GM21528 (cell line): Measurements from ENCODE around the gene BEST1.
"Not testable (repeated sequence)": the region's sequence is repeated elsewhere in the genome, so short reads cannot be mapped to it uniquely, and the experiment has no call there.

Experiments
- ATAC-seq: cut with Tn5 transposase; IDR thresholded peaks from one replicate; pipeline ENCODE4 v1.9.1; 2021; ENCODE audit warnings: mild to moderate bottlenecking, moderate library complexity; ENCODE audit not compliant: unreplicated experiment, low FRiP score

BEST1 gene

DNA sequence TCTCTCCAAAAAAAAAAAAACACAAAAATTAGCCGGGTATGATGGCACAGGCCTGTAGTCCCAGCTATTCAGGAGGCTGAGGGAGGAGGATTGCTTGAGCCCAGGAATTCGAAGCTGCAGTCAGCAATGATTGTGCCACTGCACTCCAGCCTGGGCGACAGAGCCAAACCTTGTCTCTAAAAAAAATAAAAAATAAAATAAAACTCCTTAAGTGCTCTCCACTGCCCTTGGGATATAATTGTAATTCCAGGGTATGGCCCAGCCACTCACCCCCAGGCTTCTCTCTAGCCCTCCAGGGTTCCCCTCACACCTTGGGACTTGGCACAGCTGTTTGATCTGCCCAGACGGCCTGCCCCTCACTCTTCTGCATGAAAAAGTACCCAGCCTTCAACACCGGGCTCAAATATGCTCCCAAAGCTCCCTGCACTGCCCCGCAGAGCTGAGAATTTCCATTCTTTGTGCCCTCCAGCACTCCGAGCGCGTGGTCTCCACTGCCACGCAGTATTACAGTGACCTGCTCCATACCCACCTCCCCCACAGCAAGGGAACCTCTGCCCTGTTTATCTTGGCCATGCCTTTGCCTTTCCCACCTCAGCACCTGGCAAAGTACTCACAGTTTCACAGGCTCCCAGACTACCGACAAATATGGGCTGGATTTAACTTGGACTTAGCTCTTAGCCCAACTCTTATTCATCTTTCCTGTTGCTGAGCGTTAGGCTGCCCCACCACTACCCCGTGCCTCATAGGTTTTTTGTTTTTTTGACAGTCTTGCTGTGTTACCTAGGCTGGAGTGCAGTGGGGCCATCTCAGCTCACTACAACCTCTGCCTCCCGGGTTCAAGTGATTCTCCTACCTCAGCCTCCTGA is 24.8 kb downstream of the BEST1 start:
- no peak for ATAC-seq

DNA sequence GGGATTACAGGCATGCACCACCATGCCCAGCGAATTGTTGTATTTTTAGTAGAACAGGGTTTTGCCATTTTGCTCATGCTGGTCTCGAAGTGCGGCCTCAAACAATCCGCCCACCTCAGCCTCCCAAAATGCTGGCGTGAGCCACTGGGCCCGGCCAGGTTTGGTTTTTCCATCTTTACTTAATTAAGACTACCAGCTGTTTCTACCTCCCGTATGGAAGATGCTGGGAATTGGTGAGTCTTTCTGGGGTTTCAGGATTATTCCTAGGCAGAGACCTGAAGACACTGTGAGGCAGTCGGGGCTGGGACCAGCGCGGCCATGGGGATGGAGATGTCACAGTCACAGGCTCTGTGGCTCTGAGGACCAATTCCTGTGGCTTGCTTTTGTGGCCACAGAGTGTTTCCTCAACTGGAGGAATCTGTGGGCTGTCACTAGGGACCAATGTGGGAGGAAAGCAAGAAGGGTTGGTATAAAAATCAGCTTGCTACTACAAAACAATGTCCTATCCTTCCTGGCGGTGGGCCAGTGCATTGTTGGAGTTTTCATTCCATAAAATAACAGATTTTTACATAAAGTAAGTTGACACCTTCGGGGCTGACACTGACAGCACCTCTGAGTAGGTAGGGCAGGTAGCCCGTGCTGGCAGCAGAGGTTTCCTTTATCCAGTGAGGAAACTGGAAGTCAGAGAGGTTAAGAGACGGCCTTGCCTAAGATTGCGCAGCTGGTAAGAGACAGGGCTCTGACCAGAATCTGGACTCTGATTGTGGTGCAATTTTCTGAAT is 25.7 kb downstream of the BEST1 start:
- no peak for ATAC-seq

DNA sequence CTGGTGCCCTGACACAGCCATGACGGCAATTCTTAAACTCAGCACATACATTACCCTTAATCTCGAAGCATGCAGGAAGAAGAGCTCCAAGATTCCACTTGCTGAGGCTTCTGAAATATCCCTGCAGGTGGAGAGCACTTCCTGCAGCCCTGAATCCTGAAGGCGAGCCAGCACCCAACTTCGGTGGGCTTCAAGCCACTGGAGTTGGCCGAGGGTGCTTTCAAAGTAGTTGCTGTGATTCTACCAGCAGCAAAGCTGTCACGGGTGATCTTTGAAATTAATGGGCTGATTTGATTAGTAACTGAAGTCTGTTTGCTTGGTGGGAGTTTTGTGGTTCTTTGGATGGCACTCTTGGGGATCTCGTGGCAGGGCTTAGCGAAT is 26.3 kb downstream of the BEST1 start:
- ATAC-seq = no peak

DNA sequence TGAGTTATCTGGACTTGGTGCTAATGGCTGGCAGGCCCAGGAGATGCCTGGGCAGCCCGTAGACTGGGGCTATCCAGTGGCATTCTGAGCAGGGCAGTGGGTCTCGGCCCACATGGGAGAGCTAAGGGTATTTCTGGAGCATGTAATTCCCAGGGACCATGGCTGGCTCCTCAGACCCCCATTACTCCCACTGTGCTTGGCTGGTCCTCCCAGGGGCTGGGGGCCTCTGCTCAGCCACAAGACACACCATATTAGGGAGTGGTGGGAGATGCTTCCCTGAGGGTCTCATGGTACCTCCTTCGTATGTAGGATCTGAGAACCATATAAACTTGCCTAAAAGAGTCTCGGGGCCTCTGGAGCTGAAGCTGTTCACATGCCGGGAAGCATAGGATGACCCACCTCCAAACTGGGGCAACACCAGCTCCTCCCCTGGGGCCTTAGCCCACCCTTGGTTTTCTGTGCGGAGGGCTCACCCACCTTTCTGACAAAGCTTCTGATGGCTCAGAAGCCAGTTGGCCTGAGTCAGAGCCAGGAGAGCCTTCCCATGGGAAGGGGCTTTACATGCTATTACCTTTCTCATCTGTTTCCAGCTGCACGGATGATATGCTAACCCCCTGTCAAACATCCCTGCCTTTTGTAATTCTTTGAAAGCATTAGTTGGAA is 26.8 kb downstream of the BEST1 start:
- no peak for ATAC-seq

DNA sequence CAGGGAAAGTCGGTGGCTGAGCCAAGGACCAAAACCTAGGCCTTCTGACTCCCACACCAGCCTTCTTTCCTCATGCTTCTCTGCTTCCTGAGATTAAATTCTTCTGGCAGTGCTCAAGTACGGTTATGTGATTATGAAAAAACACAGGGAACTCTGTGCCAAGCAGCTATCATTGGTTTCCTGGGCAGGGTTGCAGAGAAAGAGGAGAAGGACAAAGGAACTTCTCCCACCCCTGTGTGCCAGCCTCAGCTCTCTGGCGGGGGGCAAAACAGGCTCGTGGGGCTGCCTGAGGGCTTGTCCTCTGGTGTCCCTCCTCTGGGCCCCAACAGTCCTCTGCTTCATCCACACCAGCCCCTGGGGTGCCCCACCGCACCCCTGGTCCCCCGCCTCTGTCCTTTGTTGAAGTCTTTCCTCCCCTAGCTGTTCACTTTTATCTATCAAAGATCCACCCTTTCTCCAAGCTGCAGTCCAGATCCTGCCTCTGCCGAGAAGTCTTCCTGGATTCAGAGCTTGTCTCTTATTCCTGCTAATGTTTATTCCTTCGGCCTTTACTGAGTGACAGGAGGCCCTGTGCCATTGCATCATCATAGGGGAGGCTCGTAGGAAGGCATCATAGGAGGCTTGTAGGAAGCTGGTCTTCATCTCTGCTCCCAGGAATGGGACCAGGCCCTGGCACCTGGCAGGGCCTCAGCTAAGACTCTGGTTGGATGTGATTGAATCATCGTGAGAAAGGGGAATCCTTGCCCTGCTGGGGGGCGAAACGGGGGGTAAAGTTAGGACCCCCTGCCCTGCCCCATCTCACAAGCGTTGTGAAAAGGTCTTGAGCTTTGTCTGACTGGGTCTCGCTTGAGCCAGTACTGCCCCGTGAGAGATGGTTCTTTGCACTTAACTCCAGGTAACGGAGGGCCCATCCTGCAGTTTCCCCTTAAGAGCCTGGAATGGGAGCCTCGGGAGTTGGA is 28.8 kb downstream of the BEST1 start:
- no peak for ATAC-seq

DNA sequence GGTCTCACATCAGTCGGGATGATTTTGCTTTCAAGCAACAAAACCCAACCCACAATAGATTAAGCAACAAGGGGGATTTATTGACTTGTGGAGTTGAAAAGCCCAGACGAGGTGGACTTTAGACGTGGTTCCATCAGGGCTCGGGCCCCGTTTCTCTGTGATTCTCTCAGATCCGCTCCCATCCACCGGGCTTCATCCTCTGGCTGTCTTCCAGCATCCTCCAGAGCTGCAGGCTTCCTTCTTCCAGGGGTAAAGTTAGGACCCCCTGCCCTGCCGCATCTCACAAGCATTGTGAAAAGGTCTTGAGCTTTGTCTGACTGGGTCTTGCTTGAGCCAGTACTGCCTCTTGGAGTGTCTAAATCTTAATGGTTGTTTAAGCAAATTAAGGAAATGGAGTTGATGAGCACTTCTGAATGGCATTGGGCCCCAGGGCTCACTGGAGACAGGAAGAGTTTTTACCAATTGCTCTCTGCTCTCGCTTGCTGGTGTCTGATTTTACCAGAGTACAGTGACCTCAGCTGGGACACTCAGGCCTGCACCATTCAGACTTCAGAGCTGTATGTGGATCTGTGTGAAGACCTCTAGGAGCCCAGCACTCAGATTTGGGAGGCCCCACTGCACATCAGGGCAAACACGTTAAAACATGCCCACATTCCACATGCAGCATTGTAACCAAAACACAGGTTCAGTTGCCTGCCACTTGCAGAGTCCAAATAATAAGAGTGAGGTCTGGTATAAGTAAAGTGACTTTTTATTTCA is 30.8 kb downstream of the BEST1 start:
- no peak for ATAC-seq

DNA sequence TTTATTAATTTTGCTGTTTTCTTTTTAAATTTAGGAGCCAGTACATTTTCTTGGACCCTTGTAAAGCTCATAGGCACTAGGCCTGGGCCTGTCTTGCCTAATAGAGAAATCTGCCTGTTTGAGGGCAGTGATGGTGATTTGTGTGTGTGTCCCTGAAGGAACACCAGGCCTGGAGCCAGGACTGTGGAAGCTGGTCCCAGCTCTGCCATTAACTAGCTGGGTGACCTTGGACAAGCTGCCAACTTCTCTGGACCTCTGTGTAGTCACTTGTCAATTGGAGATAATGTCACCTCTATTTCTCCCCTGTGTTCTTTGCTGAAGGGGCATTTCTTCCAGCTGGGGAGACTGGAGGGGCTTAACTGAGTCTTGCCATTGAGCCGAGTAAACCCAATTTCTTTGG is 33.3 kb downstream of the BEST1 start:
- no peak for ATAC-seq

DNA sequence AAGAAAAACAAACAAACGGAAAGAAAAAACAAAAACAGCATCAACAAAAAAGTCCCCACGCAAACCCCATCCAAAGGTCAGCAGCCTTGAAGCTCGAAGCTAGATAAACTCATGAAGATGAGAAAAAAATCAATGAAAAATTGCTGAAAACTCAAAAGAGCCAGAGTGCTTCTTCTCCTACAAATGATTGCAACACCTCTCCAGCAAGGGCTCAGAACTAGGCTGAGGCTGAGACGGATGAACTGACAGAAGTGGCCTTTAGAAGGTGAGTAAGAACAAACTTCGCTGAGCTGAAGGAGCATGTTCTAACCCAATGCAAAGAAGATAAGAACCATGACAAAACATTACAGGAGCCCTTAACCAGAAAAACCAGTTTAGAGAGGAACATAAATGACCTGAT is 35.7 kb downstream of the BEST1 start:
- no peak for ATAC-seq

DNA sequence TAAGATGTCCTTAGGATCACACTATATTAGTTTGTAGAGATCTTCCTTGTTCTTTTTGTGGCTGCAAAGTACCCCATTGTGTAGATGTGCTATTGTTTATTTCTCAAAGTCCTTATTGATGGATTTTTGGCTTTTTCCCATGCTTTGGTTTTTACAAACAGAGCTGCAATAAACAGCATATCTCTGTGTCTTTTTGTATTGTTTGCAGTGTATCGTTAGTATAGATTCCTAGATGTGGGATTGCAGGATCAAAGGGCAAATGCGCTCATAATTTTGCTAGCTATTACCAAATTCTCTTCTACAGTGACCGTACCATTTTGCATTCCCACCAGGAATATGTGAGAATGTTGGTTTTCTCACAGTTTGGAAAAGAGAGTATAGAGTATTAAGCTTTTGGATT is 44.8 kb downstream of the BEST1 start:
- no peak for ATAC-seq

DNA sequence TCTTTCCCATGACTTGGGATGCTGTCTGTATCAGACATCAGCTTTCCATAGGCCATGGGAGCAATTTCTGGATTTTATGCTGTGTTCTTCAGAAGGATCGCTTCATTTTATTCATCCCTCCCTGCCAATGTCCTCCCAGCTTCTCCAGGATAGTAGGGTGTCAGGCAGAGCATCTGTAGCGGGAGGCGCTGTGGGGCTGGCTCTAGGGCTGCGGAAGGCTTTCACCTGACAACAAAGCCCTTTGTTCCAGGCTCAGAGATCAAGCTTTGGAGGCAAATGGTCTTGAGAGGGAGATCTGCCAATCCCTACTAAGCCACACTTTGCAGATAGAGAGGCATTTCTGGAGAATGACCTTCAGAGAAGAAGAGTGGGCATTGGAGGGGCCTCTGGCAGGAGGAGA is 46.8 kb downstream of the BEST1 start:
- ATAC-seq = no peak

DNA sequence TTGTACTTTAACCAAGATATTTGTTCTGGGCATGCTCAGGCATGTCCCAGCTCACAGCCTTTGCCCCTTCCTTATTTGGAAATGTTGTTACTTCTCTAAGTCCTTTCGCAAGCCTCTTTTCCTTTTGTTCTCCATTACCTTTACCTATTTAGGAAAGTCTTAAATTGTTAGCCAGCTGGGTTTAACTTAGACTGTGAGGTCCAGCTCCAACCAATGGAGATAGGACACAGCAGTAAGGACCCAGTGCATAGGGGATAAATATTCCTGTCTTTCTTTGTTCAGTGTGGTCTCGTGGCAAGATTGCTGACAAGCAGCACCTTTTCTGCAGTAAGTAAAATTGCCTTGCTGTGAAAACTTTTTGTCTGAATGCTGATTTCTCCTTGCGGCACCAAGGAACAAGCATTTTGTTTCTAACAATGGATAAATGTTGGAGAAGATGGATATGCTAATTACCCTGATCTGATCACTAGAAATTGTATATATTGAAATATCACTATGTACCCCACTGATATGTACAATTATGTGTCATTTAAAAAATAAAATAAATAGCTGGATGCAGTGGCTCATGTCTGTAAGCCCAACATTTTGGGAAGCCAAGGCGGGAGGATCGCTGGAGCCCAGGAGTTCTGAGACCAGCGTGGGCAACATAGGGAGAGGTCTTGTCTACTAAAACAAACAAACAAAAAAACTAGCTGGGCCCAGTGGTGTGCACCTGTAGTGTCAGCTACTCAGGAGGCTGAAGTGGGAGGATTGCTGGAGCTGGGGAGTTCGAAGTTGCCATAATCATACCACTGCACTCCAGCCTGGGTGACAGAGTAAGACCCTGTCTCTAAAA is 49.2 kb downstream of the BEST1 start:
- ATAC-seq = no peak

DNA sequence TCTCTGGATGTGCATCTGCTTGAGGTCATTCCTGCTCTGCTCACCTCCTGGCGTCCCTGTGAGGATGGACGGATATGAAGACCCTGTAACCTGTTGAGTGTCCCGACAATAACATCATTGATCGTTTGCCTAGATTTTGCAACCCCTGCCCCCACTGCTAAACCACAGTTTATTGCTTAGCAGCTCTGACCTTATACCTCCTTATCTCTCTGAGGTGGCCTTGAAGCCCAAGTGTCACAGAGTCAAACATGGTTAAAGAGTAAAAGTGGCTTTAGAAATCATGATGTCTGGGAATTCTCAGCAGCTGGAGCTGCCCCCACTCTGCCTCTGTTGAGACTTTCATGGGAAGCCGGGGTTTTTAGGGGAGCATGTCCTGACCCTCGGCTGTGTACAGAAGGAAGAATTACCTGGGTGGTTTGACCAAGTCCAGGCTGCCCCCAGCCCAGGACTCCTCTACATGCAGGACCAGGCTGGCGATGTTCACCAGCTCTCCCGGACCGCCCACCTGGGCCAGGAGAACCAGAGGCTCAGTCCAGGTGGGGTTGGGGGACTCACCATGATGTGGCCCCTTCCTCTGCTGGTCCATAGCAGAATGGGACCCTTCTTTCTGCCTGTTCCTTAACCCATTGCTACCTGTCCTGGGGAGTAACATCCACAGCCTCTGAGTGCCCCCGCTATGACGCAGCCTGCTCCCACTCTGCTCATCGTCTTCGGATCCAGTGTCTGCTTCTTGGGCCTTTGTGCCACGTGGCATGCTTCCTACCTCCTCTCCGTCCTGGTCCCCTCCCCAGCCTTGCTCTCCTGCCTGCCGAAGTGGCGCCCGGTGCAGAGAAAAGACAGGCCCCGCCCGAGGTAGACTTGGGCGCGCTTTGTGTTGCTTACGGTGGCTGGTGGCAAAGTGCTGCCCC is 50.6 kb downstream of the BEST1 start:
- no peak for ATAC-seq

DNA sequence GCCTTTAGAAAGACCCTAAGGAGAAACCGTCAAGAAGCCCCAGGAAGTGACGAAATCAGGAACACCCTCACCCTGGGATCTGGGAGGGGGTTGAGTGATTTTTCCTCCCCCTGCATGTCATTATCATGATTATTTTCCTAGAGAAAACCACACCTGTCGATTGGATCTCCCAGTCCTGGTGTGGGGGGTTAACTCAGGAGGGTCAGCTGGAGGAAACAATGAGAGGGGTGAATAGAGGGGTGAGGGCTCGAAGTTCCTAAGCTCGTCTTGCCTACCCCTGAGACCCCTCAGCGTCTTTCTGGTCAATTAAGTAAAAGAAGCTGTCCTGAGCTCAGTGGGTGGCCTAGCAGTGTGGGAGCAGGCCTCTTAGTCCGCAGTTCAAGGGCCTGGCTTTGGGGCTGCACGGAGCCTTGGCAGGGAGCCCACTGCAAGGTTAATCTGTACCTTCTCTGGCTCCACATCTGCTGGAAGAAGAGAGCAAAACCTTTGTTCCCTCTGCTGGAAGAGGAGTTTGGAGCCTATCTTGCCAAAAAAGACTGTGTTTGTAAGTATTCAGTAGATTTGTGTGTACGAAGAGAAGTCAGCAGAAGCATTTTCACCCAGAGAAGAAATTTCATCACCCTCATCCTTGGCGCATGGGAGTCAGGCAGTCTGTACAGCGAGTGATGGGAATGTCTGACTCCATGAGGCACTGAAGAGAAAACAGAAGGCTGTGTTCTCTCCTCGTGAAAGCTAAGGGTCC is 51.5 kb downstream of the BEST1 start:
- no peak for ATAC-seq

DNA sequence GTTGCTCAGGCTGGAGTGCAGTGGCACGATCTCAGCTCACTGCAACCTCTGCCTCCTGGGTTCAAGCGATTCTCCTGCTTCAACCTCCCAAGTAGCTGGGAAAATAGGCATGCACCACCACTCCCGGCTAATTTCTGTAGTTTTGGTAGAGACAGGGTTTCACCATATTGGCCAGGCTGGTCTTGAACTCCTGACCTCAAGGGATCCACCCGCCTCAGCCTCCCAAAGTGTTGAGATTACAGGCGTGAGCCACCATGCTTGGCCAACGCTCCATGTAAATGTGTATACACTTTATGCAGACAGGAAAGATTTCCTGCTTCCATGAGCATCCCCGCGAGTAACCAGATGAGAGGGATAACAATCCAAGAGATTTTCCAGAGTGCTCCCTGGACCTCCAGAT is 52.1 kb downstream of the BEST1 start:
- not testable (repeated sequence) for ATAC-seq

DNA sequence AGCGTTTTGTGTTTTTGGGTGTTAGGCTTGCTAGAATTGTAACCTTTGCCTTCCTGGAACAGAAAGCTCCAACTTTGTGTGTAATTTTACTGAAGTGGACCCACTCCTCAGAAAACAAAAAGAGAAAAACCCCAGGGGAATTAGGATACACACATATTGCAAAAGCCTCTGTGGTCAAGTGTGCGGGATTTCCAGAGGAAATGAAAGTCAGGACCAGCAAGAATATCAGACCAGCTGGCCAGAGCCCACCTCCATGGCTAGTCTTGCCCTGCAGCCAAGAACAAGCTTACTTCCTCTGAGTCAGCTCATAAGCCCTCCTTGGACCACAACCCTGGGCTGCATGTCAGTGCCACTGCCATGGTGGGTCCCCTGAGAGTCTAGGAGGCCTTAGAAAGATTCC is 54.3 kb downstream of the BEST1 start:
- no peak for ATAC-seq

DNA sequence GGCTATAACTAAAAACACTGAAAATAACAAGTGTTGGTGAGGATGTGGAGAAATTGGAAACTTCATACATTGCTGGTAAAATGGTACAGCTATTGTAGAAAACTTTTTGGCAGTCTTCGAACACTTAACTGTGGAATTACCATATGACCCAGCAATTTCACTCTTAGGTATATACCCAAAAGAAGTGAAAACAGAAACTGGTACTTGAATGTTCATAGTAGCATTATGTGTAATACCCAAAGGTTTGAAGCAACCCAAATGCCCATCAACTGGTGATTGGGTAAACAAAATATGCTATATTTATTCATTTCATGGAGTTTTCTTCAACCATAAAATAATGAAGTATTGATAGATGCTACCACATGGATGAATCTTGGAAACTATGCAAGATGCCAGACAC is 58.0 kb downstream of the BEST1 start:
- ATAC-seq = no peak

DNA sequence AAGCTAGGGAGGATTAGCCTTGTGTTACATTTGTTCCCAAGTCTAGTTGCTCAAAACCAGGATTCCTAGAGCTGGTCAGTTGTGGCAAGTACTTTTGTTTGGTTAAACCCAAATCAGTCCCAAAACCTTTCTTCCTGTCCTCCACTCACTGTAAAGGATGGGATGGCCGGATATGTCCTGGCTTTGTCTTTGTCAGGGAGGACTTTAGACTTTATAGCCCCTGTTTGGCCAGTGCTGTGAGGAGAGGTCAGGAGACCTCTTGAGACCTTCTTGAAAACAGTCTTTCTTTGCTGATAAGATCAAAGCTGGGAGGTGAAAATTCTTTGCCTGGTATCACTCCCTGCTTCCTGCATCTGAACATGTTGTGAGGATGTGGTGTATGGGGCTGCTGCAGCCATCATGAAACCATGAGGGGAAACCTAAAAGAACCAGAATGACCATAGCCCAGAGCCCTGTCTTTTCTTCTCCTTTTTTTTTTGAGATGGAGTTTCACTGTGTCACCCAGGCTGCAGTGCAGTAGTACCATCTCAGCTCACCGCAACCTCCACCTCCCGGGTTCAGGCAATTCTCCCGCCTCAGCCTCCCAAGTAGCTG is 60.9 kb downstream of the BEST1 start:
- no peak for ATAC-seq
